ENCODE results near the gene STUB1.

GRCh38 chr16:678858-679813, 1.1 kb upstream of the STUB1 start:
- TF ChIP-seq POLR2A (IDR thresholded peaks at IDR 0.05) (no peak), CTCF (IDR thresholded peaks at IDR 0.05) (no peak), POLR2AphosphoS5 (IDR thresholded peaks at IDR 0.05) (peak in 1 of 3 donors; percentile 18)
